Esophagus squamous epithelium (tissue), 5 donors: ENCODE data around the gene NKX2-2. TPM values are rescaled to one million over a fixed set of nuclear protein-coding genes. Genes with fewer than 3 reads are reported as not detected.

Experiments
- DNase-seq: peaks from one replicate; lab custom pipeline; 2025; lab: John Stamatoyannopoulos, UW
- H3K27ac ChIP-seq, 4 donors: fragments of 200-600 bp; sonication (generic); one replicate each; pipeline ENCODE4 v1.5.1; 2016 to 2019; ENCODE audit warnings: mild to moderate bottlenecking in 1 of 4
- H3K27me3 ChIP-seq, 4 donors: fragments of 200-600 bp; sonication (generic); 1 replicate in 3 of 4; 2 replicates in 1 of 4; pipeline versions ENCODE4 v1.5.1 to v1.6.0; 2017 to 2021; ENCODE audit warnings: antibody characterized with exemption in 1 of 4
- H3K36me3 ChIP-seq, 3 donors: fragments of 200-600 bp; sonication (generic); one replicate each; pipeline ENCODE4 v1.5.1; 2016 to 2019
- H3K4me1 ChIP-seq, 3 donors: fragments of 200-600 bp; sonication (generic); one replicate each; pipeline ENCODE4 v1.5.1; 2017 to 2019
- H3K4me3 ChIP-seq, 4 donors: fragments of 200-600 bp; sonication (generic); 1 replicate in 3 of 4; 2 replicates in 1 of 4; pipeline ENCODE4 v1.5.1; 2016 to 2019; ENCODE audit warnings: mild to moderate bottlenecking in 2 of 4, moderate library complexity in 1 of 4
- H3K9me3 ChIP-seq, 3 donors: fragments of 200-600 bp; sonication (generic); one replicate each; pipeline ENCODE4 v1.5.1; 2016 to 2019
- POLR2A ChIP-seq, 4 donors: fragments of 450-650 bp; IDR thresholded peaks; one replicate each; pipeline ENCODE4 v1.6.1; 2017; ENCODE audit warnings: antibody characterized with exemption in 4 of 4, mild to moderate bottlenecking in 4 of 4, moderate library complexity in 3 of 4
- WGBS, 2 donors: methylation state at CpG; one replicate each; pipeline ENCODE4 v1.1.5; 2018; 5-methylcytosine and 5-hydroxymethylcytosine counted together
- intact Hi-C: fragments of 100-400 bp; cut with DNase I; formaldehyde crosslinking; loops from one replicate; pipeline ENCODE4 v1.15.0; 2022
- total RNA-seq, 4 donors: library from RNA; depleted of rRNA; stranded (reverse); fragments of >200 nt; gene quantifications; one replicate each; pipeline ENCODE4 v1.1.0, GENCODE V29; 2016
- TF ChIP-seq, protein P1 (sequence below), 6 experiments: fragments of 450-650 bp in 4 of 6; fragments of 200-600 bp in 2 of 6; sonication (generic) in 2 of 6; IDR thresholded peaks; one replicate each; pipeline ENCODE4 v1.5.1; 2016 to 2019; ENCODE audit warnings: antibody characterized with exemption in 6 of 6, mild to moderate bottlenecking in 4 of 6, moderate library complexity in 4 of 6
- donor health status: DM: yes; HTN: yes; CAD: no.

The NKX2-2 gene
- total RNA-seq, 4 donors from 2014 or later: not detected

DNA sequence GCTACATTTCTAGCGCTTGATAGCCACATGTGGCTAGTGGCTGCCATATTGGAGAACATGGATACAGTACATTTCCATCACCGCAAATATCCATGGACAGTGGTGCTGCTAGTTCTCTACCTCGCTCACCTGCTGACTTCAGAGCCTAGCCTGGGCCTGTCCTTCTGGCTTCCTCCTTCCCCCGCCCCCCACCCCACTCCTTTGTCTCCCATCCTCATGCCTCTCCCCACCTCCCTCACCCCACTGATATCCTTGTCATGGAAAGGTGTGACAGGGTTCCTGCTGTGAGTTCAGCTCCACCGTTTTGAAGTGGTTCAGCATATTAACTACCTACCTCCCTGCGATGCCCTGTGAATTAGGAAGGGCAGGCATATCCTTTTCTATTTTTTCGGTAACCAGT, 14.2 kb downstream of the NKX2-2 start:
- no peak overlapping the region for H3K4me3 ChIP-seq
- TF ChIP-seq, protein P1, sequence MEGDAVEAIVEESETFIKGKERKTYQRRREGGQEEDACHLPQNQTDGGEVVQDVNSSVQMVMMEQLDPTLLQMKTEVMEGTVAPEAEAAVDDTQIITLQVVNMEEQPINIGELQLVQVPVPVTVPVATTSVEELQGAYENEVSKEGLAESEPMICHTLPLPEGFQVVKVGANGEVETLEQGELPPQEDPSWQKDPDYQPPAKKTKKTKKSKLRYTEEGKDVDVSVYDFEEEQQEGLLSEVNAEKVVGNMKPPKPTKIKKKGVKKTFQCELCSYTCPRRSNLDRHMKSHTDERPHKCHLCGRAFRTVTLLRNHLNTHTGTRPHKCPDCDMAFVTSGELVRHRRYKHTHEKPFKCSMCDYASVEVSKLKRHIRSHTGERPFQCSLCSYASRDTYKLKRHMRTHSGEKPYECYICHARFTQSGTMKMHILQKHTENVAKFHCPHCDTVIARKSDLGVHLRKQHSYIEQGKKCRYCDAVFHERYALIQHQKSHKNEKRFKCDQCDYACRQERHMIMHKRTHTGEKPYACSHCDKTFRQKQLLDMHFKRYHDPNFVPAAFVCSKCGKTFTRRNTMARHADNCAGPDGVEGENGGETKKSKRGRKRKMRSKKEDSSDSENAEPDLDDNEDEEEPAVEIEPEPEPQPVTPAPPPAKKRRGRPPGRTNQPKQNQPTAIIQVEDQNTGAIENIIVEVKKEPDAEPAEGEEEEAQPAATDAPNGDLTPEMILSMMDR (IDR thresholded peaks at IDR 0.05): no peak
- no peak for TF ChIP-seq POLR2A (IDR thresholded peaks at IDR 0.05)
- H3K27ac ChIP-seq: no peak overlapping the region
- no peak for DNase-seq
- H3K27me3 ChIP-seq: peaks cover 0 to 77% (median 3%) of the 10 kb centered on the region in 4 donors
- intact Hi-C loops: no loop called here
- H3K9me3 ChIP-seq: no peaks in the 10 kb centered on the region
- WGBS, 2 donors: 54 to 68% methylated on average over 7 of the region's 7 CpGs
- no peaks in the 10 kb centered on the region for H3K36me3 ChIP-seq
- no peaks in the 10 kb centered on the region for H3K4me1 ChIP-seq

DNA sequence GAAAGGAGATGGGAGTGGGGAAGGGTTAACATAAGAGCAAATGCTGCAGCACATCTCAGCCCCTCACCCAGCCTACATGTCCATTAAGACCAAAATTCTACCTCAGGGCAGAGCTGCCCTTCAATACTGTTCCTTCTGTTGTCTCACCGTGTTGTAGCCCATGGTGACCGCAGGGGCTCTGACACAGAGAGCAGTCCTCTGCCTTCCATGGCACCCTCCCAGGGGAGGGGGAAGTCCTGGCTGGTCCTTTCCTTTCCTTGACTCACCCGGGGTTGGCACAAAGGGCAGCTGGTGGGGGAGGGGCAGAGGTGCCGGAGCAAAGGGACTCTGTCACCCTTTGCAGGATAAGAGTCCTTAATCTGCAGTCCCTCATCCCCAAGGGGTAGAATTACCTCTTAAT, 15.2 kb downstream of the NKX2-2 start:
- H3K27me3 ChIP-seq: peaks cover 0 to 68% (median 0%) of the 10 kb centered on the region in 4 donors
- no peak for TF ChIP-seq POLR2A (IDR thresholded peaks at IDR 0.05)
- TF ChIP-seq, protein P1 (IDR thresholded peaks at IDR 0.05): no peak
- no peaks in the 10 kb centered on the region for H3K9me3 ChIP-seq
- no peaks in the 10 kb centered on the region for H3K4me1 ChIP-seq
- no peak for DNase-seq
- H3K27ac ChIP-seq: no peak overlapping the region
- 29 to 40% methylated on average over 1 to 3 of the region's 4 CpGs for WGBS, 2 donors
- intact Hi-C loops: no loop called here
- no peak overlapping the region for H3K4me3 ChIP-seq
- H3K36me3 ChIP-seq: no peaks in the 10 kb centered on the region

DNA sequence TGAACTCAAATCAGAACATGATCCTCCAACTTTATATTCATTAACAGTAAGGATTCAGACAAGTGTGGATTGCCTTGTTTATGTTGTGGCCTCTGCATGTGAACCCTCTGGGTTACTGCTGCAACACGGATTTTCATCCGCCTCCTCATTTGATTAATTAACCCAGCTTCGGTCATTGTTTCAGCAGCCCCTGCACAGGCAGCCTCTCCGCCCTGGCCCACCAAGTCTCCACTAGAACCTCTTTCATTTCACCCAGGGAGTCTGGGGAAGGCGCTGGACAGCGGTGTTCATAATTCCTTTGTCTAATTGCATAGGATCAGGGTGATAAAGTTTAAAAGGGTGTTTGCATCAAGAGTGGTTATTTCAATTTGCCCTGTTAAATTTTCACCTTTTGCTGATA, 15.7 kb downstream of the NKX2-2 start:
- intact Hi-C loops: no loop called here
- Histone ChIP-seq H3K9me3 (no peaks in the 10 kb centered on the region), H3K4me1 (no peaks in the 10 kb centered on the region), H3K27ac (no peak overlapping the region), H3K36me3 (no peaks in the 10 kb centered on the region), H3K27me3 (peaks cover 0 to 68% (median 0%) of the 10 kb centered on the region in 4 donors), H3K4me3 (no peak overlapping the region)
- WGBS, 2 donors: 64 to 69% methylated on average over 6 of the region's 6 CpGs
- no peak for DNase-seq
- TF ChIP-seq, protein P1 (IDR thresholded peaks at IDR 0.05): no peak
- TF ChIP-seq POLR2A (IDR thresholded peaks at IDR 0.05): no peak

DNA sequence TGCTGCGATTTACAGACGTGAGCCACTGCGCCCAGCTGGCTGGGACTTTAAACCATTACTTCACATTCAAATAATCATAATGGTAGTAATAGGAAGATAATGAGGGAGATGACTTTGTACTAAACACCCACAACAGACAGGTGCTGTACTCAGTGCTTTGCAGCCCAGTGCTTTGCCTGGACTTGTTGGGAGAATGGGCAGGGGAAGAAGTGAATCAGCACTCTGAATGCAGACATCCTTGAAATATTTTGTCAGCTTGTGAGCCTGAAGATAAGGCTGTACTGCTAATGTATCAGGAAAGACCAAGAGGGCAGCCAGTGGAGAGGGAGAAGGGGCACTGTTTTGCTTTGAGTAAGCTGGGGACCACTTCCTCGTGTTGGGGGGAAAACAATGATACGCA, 17.4 kb downstream of the NKX2-2 start:
- Histone ChIP-seq H3K4me3 (no peak overlapping the region), H3K27ac (no peak overlapping the region), H3K36me3 (no peaks in the 10 kb centered on the region), H3K27me3 (peaks cover 0 to 68% (median 0%) of the 10 kb centered on the region in 4 donors), H3K9me3 (no peaks in the 10 kb centered on the region), H3K4me1 (no peaks in the 10 kb centered on the region)
- intact Hi-C loops: no loop called here
- WGBS, 2 donors: 84 to 85% methylated on average over 4 of the region's 5 CpGs
- TF ChIP-seq, protein P1 (IDR thresholded peaks at IDR 0.05): no peak
- no peak for TF ChIP-seq POLR2A (IDR thresholded peaks at IDR 0.05)
- DNase-seq: no peak

DNA sequence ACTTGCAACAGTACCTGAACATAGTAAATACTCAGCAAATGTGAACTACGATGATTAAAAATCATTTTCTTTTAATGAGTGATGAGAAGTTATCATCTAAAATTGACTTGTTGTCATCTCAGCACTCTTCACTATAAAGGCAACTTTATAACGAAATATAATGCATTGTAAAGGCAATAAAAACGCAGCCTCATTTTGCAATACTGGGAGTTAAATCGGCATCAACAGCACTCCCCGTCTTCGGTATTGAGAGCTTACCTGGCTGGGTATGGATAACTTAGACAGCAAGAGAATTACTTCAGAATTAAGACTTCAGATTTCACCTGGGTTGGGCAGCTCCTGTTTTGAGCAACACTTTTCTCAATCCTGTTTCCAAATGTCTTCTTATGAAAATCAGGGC, 20.8 kb downstream of the NKX2-2 start:
- 82 to 84% methylated on average over 6 of the region's 6 CpGs for WGBS, 2 donors

More for the DNA sequence above, 20.8 kb downstream of the NKX2-2 start:
- Histone ChIP-seq H3K4me1 (no peaks in the 10 kb centered on the region), H3K9me3 (no peaks in the 10 kb centered on the region), H3K36me3 (no peaks in the 10 kb centered on the region), H3K27ac (no peak overlapping the region), H3K27me3 (peaks cover 0 to 68% (median 0%) of the 10 kb centered on the region in 4 donors), H3K4me3 (no peak overlapping the region)
- DNase-seq: no peak
- TF ChIP-seq, protein P1 (IDR thresholded peaks at IDR 0.05): no peak
- TF ChIP-seq POLR2A (IDR thresholded peaks at IDR 0.05): no peak
- intact Hi-C loops: no loop called here
